H1 (cell line): ENCODE data around the gene PTRH1.

Source experiments
- CTCF ChIP-seq, 3 experiments: IDR thresholded peaks; 1 replicate in 2 of 3; 2 replicates in 1 of 3; pipeline versions ENCODE4 v1.5.1 to v1.6.1; 2011; ENCODE audit warnings: low read length in 3 of 3, mild to moderate bottlenecking in 3 of 3, inconsistent platforms in 2 of 3, low read depth in 1 of 3, moderate library complexity in 1 of 3; ENCODE audit not compliant: insufficient read depth in 1 of 3; ENCODE audit errors: control extremely low read depth in 1 of 3
- HDAC6 ChIP-seq: IDR thresholded peaks from one replicate; pipeline ENCODE4 v1.7.1; 2012; ENCODE audit warnings: low read depth, mild to moderate bottlenecking, inconsistent platforms, low read length, moderate library complexity
- POLR2AphosphoS5 ChIP-seq: IDR thresholded peaks from 2 replicates; pipeline ENCODE4 v1.6.1; 2011; ENCODE audit warnings: low read depth, low read length

- TF ChIP-seq CTCF (IDR thresholded peaks at IDR 0.05; ENCODE audit: control extremely low read depth in 1 of 3, insufficient read depth in 1 of 3, low read depth in 1 of 3, low read length in 3 of 3) (no peak), HDAC6 (no peak), POLR2AphosphoS5 (no peak)
These were observed 28.7 kb downstream of the PTRH1 start for GRCh38 chr9:127686461-127687393.
